OCI-LY1 (cell line): ENCODE measurements around the gene ADCY7.

Experiments
- H2AFZ ChIP-seq: fragments of 200-600 bp; sonication (generic), shearing (Covaris generic); 2 replicates; pipeline ENCODE4 v1.6.0; 2014; ENCODE audit warnings: antibody characterized with exemption, mild to moderate bottlenecking, low read length
- H3F3A ChIP-seq: fragments of 200-600 bp; sonication (generic), shearing (Covaris generic); 2 replicates; pipeline ENCODE4 v1.6.0; 2014; ENCODE audit warnings: mild to moderate bottlenecking, antibody characterized with exemption, low read length, moderate library complexity; ENCODE audit not compliant: insufficient read depth
- H3K27ac ChIP-seq: fragments of 200-600 bp; sonication (generic); 2 replicates; pipeline ENCODE4 v1.5.1; 2014; ENCODE audit warnings: low read length, mixed run types, mild to moderate bottlenecking, low read depth; ENCODE audit not compliant: poor library complexity, severe bottlenecking
- H3K27me3 ChIP-seq: fragments of 200-600 bp; sonication (generic); 2 replicates; pipeline ENCODE4 v1.6.0; 2014; ENCODE audit warnings: antibody characterized with exemption, mild to moderate bottlenecking, low read length, moderate library complexity; ENCODE audit not compliant: insufficient read depth
- H3K36me3 ChIP-seq: fragments of 200-600 bp; sonication (generic); 2 replicates; pipeline ENCODE4 v1.6.1; 2014; ENCODE audit warnings: mild to moderate bottlenecking, antibody characterized with exemption, low read length, moderate library complexity, mixed read lengths; ENCODE audit not compliant: insufficient read depth
- H3K4me1 ChIP-seq: fragments of 200-600 bp; sonication (generic); 2 replicates; pipeline ENCODE4 v1.5.1; 2014; ENCODE audit warnings: mild to moderate bottlenecking, low read length, moderate library complexity; ENCODE audit not compliant: insufficient read depth, severe bottlenecking
- H3K4me2 ChIP-seq: fragments of 200-600 bp; sonication (generic), shearing (Covaris generic); 2 replicates; pipeline ENCODE4 v1.6.1; 2014; ENCODE audit warnings: low read length
- H3K4me3 ChIP-seq: fragments of 200-600 bp; sonication (generic); 2 replicates; pipeline ENCODE4 v1.5.1; 2014; ENCODE audit warnings: low read length, low read depth, mild to moderate bottlenecking, mixed read lengths; ENCODE audit not compliant: poor library complexity, severe bottlenecking
- H3K79me2 ChIP-seq: fragments of 200-600 bp; shearing (Covaris generic); 2 replicates; pipeline ENCODE4 v1.6.1; 2016; ENCODE audit warnings: mixed run types, low read length, mixed read lengths; ENCODE audit not compliant: insufficient read depth
- H3K9ac ChIP-seq: fragments of 200-600 bp; sonication (generic), shearing (Covaris generic); 2 replicates; pipeline ENCODE4 v1.6.1; 2014; ENCODE audit warnings: mild to moderate bottlenecking, low read length, mixed read lengths
- H3K9me2 ChIP-seq: fragments of 200-600 bp; sonication (generic), shearing (Covaris generic); 2 replicates; pipeline ENCODE4 v1.6.1; 2014; ENCODE audit warnings: low read depth, mild to moderate bottlenecking, low read length, mixed read lengths
- H3K9me3 ChIP-seq: fragments of 200-600 bp; shearing (Covaris generic); 2 replicates; pipeline ENCODE4 v1.6.1; 2014; ENCODE audit warnings: low read length, mixed read lengths
- H4K20me1 ChIP-seq: fragments of 200-600 bp; sonication (generic), shearing (Covaris generic); 2 replicates; pipeline ENCODE4 v1.6.0; 2016; ENCODE audit warnings: mild to moderate bottlenecking, low read length; ENCODE audit not compliant: insufficient read depth
- EZH2 ChIP-seq: fragments of 200-600 bp; sonication (generic), shearing (Covaris generic); IDR thresholded peaks from 2 replicates; pipeline ENCODE4 v1.8.0; 2017; ENCODE audit warnings: borderline replicate concordance, mixed run types, mild to moderate bottlenecking, antibody characterized with exemption, low read length, moderate library complexity, mixed read lengths
- TF ChIP-seq, protein P1 (sequence below): fragments of 200-600 bp; sonication (generic), shearing (Covaris generic); IDR thresholded peaks from 2 replicates; pipeline ENCODE4 v1.5.1; 2017; ENCODE audit warnings: mild to moderate bottlenecking, antibody characterized with exemption, low read length, moderate library complexity, mixed read lengths

Gene ADCY7

GRCh38 chr16:50260206-50261159, 5.9 kb upstream of the ADCY7 start:
- Histone ChIP-seq H3K4me3 (no peak overlapping the region), H3K9me3 (no peaks in the 10 kb centered on the region), H4K20me1 (no peaks in the 10 kb centered on the region), H3K27ac (no peak overlapping the region), H3F3A (no peaks in the 10 kb centered on the region), H3K9ac (no peak overlapping the region), H3K36me3 (no peaks in the 10 kb centered on the region; the same call in 1 of the 2 replicates), H2AFZ (no peak overlapping the region), H3K9me2 (no peaks in the 10 kb centered on the region), H3K4me2 (no peak overlapping the region), H3K4me1 (peaks cover 9% of the 10 kb centered on the region), H3K79me2 (no peaks in the 10 kb centered on the region), H3K27me3 (peaks cover 22% of the 10 kb centered on the region)
- TF ChIP-seq, protein P1, sequence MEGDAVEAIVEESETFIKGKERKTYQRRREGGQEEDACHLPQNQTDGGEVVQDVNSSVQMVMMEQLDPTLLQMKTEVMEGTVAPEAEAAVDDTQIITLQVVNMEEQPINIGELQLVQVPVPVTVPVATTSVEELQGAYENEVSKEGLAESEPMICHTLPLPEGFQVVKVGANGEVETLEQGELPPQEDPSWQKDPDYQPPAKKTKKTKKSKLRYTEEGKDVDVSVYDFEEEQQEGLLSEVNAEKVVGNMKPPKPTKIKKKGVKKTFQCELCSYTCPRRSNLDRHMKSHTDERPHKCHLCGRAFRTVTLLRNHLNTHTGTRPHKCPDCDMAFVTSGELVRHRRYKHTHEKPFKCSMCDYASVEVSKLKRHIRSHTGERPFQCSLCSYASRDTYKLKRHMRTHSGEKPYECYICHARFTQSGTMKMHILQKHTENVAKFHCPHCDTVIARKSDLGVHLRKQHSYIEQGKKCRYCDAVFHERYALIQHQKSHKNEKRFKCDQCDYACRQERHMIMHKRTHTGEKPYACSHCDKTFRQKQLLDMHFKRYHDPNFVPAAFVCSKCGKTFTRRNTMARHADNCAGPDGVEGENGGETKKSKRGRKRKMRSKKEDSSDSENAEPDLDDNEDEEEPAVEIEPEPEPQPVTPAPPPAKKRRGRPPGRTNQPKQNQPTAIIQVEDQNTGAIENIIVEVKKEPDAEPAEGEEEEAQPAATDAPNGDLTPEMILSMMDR: no peak

DNA sequence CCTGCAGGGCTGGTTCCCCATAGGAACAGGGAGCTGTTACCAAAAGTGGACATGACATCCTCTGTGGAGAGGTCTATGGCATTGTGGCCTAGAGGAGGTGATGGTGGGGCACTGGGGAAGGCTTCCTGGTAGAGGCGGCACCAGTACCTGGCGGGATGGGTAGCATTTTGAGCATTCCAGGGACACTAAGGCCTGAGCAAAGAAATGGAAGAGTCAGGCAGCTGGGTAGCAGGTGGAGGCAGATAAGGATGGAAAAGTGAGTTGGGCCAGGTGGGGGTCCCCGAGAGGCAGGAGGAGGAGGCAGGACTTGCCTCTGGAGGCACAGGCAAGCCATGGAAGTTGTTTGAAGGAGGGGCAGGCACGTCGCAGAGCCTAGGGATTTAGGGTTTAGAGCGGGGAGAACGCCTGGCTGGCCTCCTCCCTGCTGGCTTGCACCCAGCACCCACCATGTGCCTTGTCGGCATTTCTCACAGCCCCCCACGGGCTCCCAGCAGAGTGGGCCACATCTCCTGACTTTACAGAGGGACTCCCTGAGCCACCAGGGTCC, 5.1 kb upstream of the ADCY7 start:
- Histone ChIP-seq H4K20me1 (no peaks in the 10 kb centered on the region), H3F3A (no peaks in the 10 kb centered on the region), H3K9ac (no peak overlapping the region), H3K4me3 (no peak overlapping the region), H3K9me2 (no peaks in the 10 kb centered on the region), H3K9me3 (no peaks in the 10 kb centered on the region), H2AFZ (no peak overlapping the region), H3K27ac (no peak overlapping the region), H3K27me3 (peaks cover 22% of the 10 kb centered on the region), H3K4me1 (peaks cover 15% of the 10 kb centered on the region), H3K36me3 (no peaks in the 10 kb centered on the region; the same call in 1 of the 2 replicates), H3K79me2 (no peaks in the 10 kb centered on the region), H3K4me2 (no peak overlapping the region)
- TF ChIP-seq EZH2: no peak
- TF ChIP-seq, protein P1: no peak

GRCh38 chr16:50261707-50262235, 4.6 kb upstream of the ADCY7 start:
- Histone ChIP-seq H3K36me3 (no peaks in the 10 kb centered on the region; the same call in 1 of the 2 replicates), H3K4me1 (peaks cover 20% of the 10 kb centered on the region), H2AFZ (no peak overlapping the region), H3K79me2 (no peaks in the 10 kb centered on the region), H3K9me3 (no peaks in the 10 kb centered on the region), H4K20me1 (no peaks in the 10 kb centered on the region), H3F3A (no peaks in the 10 kb centered on the region), H3K9ac (no peak overlapping the region), H3K4me2 (no peak overlapping the region), H3K27me3 (peaks cover 22% of the 10 kb centered on the region), H3K27ac (no peak overlapping the region), H3K9me2 (no peaks in the 10 kb centered on the region), H3K4me3 (no peak overlapping the region)
- TF ChIP-seq, protein P1: no peak
- TF ChIP-seq EZH2: no peak
